Measurements from ENCODE around the gene MAP3K15. TPM values are rescaled to one million over a fixed set of nuclear protein-coding genes. Genes with fewer than 3 reads are reported as not detected.

The MAP3K15 gene
- total RNA-seq, 1 donor from 2014 or later: 1.7 TPM

DNA sequence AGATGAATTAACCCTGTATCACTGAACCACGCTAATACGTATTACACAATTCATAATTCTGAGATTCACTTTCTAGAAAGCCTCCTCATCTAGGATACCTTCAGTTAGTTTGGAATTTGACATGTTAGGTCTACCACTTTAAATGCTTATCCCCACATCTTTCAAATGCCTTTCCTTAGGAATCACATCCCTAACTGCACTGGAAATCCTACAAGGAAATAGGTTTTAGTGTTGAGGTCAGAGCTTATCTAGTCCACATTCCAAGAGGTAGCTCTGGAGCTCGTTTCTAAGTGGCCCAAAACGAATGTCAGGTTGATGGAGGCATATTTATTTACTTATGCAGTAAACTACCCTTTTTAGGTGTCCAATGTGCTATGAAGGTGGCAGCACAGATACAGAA lies 153.6 kb downstream of the MAP3K15 start:
- H3K4me1 Mint-ChIP-seq (ENCODE audit: unreplicated experiment): no peaks in the 10 kb centered on the region
- H3K4me3 Mint-ChIP-seq (ENCODE audit: unreplicated experiment): no peak overlapping the region
- peaks cover 1% of the 10 kb centered on the region for H3K27me3 Mint-ChIP-seq (ENCODE audit: unreplicated experiment)
- no peak for DNase-seq (ENCODE audit: low spot score)
- no peaks in the 10 kb centered on the region for H3K9me3 Mint-ChIP-seq (ENCODE audit: unreplicated experiment)
- TF ChIP-seq, protein P1, sequence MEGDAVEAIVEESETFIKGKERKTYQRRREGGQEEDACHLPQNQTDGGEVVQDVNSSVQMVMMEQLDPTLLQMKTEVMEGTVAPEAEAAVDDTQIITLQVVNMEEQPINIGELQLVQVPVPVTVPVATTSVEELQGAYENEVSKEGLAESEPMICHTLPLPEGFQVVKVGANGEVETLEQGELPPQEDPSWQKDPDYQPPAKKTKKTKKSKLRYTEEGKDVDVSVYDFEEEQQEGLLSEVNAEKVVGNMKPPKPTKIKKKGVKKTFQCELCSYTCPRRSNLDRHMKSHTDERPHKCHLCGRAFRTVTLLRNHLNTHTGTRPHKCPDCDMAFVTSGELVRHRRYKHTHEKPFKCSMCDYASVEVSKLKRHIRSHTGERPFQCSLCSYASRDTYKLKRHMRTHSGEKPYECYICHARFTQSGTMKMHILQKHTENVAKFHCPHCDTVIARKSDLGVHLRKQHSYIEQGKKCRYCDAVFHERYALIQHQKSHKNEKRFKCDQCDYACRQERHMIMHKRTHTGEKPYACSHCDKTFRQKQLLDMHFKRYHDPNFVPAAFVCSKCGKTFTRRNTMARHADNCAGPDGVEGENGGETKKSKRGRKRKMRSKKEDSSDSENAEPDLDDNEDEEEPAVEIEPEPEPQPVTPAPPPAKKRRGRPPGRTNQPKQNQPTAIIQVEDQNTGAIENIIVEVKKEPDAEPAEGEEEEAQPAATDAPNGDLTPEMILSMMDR (IDR thresholded peaks at IDR 0.05; ENCODE audit: unreplicated experiment): no peak
- peaks cover 6% of the 10 kb centered on the region for H3K36me3 Mint-ChIP-seq (ENCODE audit: low read depth, unreplicated experiment)
- no peak overlapping the region for H3K27ac Mint-ChIP-seq (ENCODE audit: unreplicated experiment)

DNA sequence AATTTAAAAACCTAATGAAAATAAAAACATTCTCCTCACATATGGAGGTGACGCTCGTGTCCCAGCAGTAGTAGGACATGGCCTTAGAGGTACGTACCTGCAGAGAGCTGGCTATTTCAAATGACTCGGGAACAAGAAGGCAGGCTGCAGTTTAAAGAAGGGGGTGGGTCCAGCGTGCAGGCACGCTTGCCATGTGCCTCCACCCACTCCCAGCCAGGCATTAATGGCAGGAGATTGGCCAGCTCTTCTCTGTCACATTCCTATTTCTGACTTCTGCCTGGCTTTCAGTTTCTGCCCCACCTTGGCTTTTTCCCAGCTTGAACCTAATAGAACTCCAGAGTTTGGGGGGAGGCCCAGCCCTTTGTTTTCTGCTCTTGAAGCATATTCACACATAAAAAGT lies 154.4 kb downstream of the MAP3K15 start:
- H3K9me3 Mint-ChIP-seq (ENCODE audit: unreplicated experiment): no peaks in the 10 kb centered on the region
- no peaks in the 10 kb centered on the region for H3K4me1 Mint-ChIP-seq (ENCODE audit: unreplicated experiment)
- TF ChIP-seq, protein P1 (IDR thresholded peaks at IDR 0.05; ENCODE audit: unreplicated experiment): no peak
- no peak overlapping the region for H3K4me3 Mint-ChIP-seq (ENCODE audit: unreplicated experiment)
- no peak overlapping the region for H3K27ac Mint-ChIP-seq (ENCODE audit: unreplicated experiment)
- peaks cover 1% of the 10 kb centered on the region for H3K27me3 Mint-ChIP-seq (ENCODE audit: unreplicated experiment)
- peaks cover 6% of the 10 kb centered on the region for H3K36me3 Mint-ChIP-seq (ENCODE audit: low read depth, unreplicated experiment)
- DNase-seq (ENCODE audit: low spot score): no peak

DNA sequence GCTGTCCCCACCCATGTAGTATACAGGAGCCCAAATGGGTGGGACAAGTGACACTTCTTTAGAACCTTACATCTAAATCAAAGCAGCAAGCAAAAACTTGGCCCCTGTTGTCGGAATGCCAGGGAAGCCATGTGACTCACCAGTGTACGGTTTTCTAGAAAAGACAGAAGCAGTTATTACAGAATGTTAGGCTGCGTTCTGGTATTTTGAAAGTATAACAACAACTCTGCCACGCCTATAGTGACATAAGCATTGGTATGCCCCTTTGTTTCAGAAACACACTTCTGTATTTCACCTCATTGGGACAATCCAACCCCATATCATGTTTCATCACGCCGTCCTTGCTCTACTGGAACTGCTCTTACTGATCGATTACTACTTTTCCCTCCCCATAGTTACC lies 156.8 kb downstream of the MAP3K15 start:
- H3K36me3 Mint-ChIP-seq (ENCODE audit: low read depth, unreplicated experiment): peaks cover 13% of the 10 kb centered on the region
- DNase-seq (ENCODE audit: low spot score): no peak

DNA sequence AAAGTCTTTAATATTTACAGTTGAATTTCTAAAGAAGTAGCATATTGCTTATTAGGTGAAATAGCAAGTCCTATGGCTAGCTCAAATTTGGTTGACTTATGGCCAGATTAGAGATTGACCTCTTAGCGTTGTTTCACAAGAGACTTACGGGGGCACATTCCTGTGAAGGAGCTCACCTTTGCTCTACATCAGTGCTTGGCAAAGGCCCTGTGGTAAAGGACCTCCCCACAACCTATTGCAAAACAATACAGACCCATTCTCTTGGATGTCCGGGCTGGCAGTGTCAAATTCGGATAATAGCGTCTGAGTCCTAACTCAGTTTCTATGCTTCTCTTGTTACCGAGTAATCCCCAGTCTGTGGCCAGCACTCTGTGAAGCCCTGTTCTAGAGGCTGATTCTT lies 160.7 kb downstream of the MAP3K15 start:
- H3K9me3 Mint-ChIP-seq (ENCODE audit: unreplicated experiment): no peaks in the 10 kb centered on the region
- TF ChIP-seq, protein P1 (IDR thresholded peaks at IDR 0.05; ENCODE audit: unreplicated experiment): no peak
- peaks cover 1% of the 10 kb centered on the region for H3K27me3 Mint-ChIP-seq (ENCODE audit: unreplicated experiment)
- no peak overlapping the region for H3K27ac Mint-ChIP-seq (ENCODE audit: unreplicated experiment)
- no peak overlapping the region for H3K4me3 Mint-ChIP-seq (ENCODE audit: unreplicated experiment)
- no peak for DNase-seq (ENCODE audit: low spot score)
- H3K36me3 Mint-ChIP-seq (ENCODE audit: low read depth, unreplicated experiment): peaks cover 20% of the 10 kb centered on the region
- H3K4me1 Mint-ChIP-seq (ENCODE audit: unreplicated experiment): no peaks in the 10 kb centered on the region

More for the DNA sequence above, 156.8 kb downstream of the MAP3K15 start:
- Mint-ChIP-seq H3K27ac (ENCODE audit: unreplicated experiment) (no peak overlapping the region), H3K27me3 (ENCODE audit: unreplicated experiment) (peaks cover 1% of the 10 kb centered on the region), H3K4me1 (ENCODE audit: unreplicated experiment) (no peaks in the 10 kb centered on the region), H3K4me3 (ENCODE audit: unreplicated experiment) (no peak overlapping the region), H3K9me3 (ENCODE audit: unreplicated experiment) (no peaks in the 10 kb centered on the region)
- TF ChIP-seq, protein P1 (IDR thresholded peaks at IDR 0.05; ENCODE audit: unreplicated experiment): no peak

DNA sequence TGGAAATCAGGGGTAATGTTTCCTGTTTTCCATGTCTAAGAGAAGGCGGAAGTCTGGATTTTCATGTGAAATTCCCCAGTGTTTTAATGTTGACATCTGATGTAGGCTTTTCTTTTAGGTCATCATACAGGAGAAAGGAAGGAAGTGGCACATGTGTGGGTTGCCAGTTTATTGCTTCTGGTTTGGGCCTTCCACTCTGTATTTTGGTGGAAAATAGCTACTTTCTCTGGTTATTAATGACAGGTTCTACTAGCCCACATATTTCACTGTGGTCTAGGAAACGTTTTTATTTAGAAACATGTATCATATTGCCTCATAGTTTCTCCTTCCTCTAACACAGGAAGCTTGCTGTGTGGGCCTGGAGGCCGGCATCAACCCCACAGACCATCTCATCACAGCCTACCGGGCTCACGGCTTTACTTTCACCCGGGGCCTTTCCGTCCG lies 164.3 kb downstream of the MAP3K15 start:
- H3K9me3 Mint-ChIP-seq (ENCODE audit: unreplicated experiment): no peaks in the 10 kb centered on the region
- no peak overlapping the region for H3K27ac Mint-ChIP-seq (ENCODE audit: unreplicated experiment)

More for the DNA sequence above, 164.3 kb downstream of the MAP3K15 start:
- DNase-seq (ENCODE audit: low spot score): no peak
- H3K27me3 Mint-ChIP-seq (ENCODE audit: unreplicated experiment): no peaks in the 10 kb centered on the region
- H3K36me3 Mint-ChIP-seq (ENCODE audit: low read depth, unreplicated experiment): peaks cover 14% of the 10 kb centered on the region
- H3K4me1 Mint-ChIP-seq (ENCODE audit: unreplicated experiment): no peaks in the 10 kb centered on the region
- TF ChIP-seq, protein P1 (IDR thresholded peaks at IDR 0.05; ENCODE audit: unreplicated experiment): no peak
- H3K4me3 Mint-ChIP-seq (ENCODE audit: unreplicated experiment): no peak overlapping the region

All from endothelial cell (in vitro differentiated cells).